Measurements from ENCODE around the gene CCN5.
"Not testable (repeated sequence)": the region's sequence is repeated elsewhere in the genome, so short reads cannot be mapped to it uniquely, and the experiment has no call there.

Gene CCN5

GRCh38 chr20:44759595-44759994 lies 44.4 kb downstream of the CCN5 start:
- DNase-seq = no peak

- DNase-seq = no peak
These were observed 46.3 kb downstream of the CCN5 start for GRCh38 chr20:44761423-44761822.

- DNase-seq = no peak
These were observed 47.4 kb downstream of the CCN5 start for GRCh38 chr20:44762466-44763140.

GRCh38 chr20:44763798-44764197 lies 48.6 kb downstream of the CCN5 start:
- DNase-seq = not testable (repeated sequence)

- no peak for DNase-seq
These were observed 49.9 kb downstream of the CCN5 start for GRCh38 chr20:44765091-44765490.

GRCh38 chr20:44765701-44766347 lies 50.7 kb downstream of the CCN5 start:
- DNase-seq = no peak

GRCh38 chr20:44768256-44768655 lies 53.1 kb downstream of the CCN5 start:
- no peak for DNase-seq

GRCh38 chr20:44768854-44769480 lies 53.8 kb downstream of the CCN5 start:
- DNase-seq = no peak

GRCh38 chr20:44769481-44769863 lies 54.3 kb downstream of the CCN5 start:
- DNase-seq = no peak

GRCh38 chr20:44770484-44771171 lies 55.5 kb downstream of the CCN5 start:
- DNase-seq = no peak

GRCh38 chr20:44771172-44771535 lies 56.0 kb downstream of the CCN5 start:
- DNase-seq = no peak

GRCh38 chr20:44772636-44773035 lies 57.5 kb downstream of the CCN5 start:
- DNase-seq = no peak

GRCh38 chr20:44773070-44773829 lies 58.1 kb downstream of the CCN5 start:
- no peak for DNase-seq

- peak; percentile 8 for DNase-seq
These were observed 61.8 kb downstream of the CCN5 start for GRCh38 chr20:44776980-44777379.

All from fibroblast of skin of abdomen (primary cell).